Neuronal stem cell (in vitro differentiated cells): ENCODE data around the gene SYK.

Source experiments
- DNase-seq: peaks from one replicate; pipeline ENCODE4 v3.0.0-alpha.2; 2013; ENCODE audit warnings: low spot score
- H2AFZ ChIP-seq: one replicate; pipeline ENCODE4 v1.6.1; 2013; ENCODE audit warnings: mild to moderate bottlenecking, low read length, inconsistent platforms
- H2AK5ac ChIP-seq: 2 replicates; pipeline ENCODE4 v1.6.1; 2013; ENCODE audit warnings: low read depth, mild to moderate bottlenecking, inconsistent platforms, low read length, moderate library complexity, mixed read lengths
- H2BK120ac ChIP-seq: 2 replicates; pipeline ENCODE4 v1.6.1; 2013; ENCODE audit warnings: low read depth, mild to moderate bottlenecking, inconsistent platforms, low read length, moderate library complexity, mixed read lengths
- H2BK12ac ChIP-seq: one replicate; pipeline ENCODE4 v1.6.1; 2013; ENCODE audit warnings: low read length, inconsistent platforms
- H2BK15ac ChIP-seq: 2 replicates; pipeline ENCODE4 v1.6.1; 2013; ENCODE audit warnings: mild to moderate bottlenecking, low read length, inconsistent platforms, mixed read lengths
- H2BK5ac ChIP-seq: one replicate; pipeline ENCODE4 v1.6.1; 2013; ENCODE audit warnings: inconsistent platforms, mild to moderate bottlenecking, low read length, moderate library complexity
- H3K14ac ChIP-seq: one replicate; pipeline ENCODE4 v1.6.1; 2013; ENCODE audit warnings: low read length, inconsistent platforms
- H3K18ac ChIP-seq: 2 replicates; pipeline ENCODE4 v1.6.1; 2013; ENCODE audit warnings: low read length, inconsistent platforms
- H3K23ac ChIP-seq: 2 replicates; pipeline ENCODE4 v1.6.1; 2013; ENCODE audit warnings: low read depth, mild to moderate bottlenecking, mixed read lengths, low read length, inconsistent platforms; ENCODE audit not compliant: poor library complexity
- H3K27ac ChIP-seq: replicated peaks from 3 replicates; pipeline ENCODE4 v1.5.1; 2013; ENCODE audit warnings: low read length, inconsistent platforms
- H3K27me3 ChIP-seq, 3 experiments: 2 replicates each; pipeline ENCODE4 v1.6.1; 2013; ENCODE audit warnings: low read length in 3 of 3, mild to moderate bottlenecking in 2 of 3, inconsistent platforms in 1 of 3, low read depth in 1 of 3, mixed read lengths in 1 of 3, moderate library complexity in 1 of 3; ENCODE audit not compliant: control insufficient read depth in 3 of 3, insufficient read depth in 3 of 3
- H3K36me3 ChIP-seq, 2 donors: replicated peaks in 1 of 2; 2 replicates each; pipeline ENCODE4 v1.6.1; 2013; ENCODE audit warnings: low read length in 2 of 2; ENCODE audit not compliant: control insufficient read depth in 2 of 2, insufficient read depth in 2 of 2
- H3K4ac ChIP-seq: 2 replicates; pipeline ENCODE4 v1.6.1; 2013; ENCODE audit warnings: inconsistent platforms, mild to moderate bottlenecking, low read length, moderate library complexity
- H3K4me1 ChIP-seq, 2 donors: 1 replicate in 1 of 2; 2 replicates in 1 of 2; pipeline ENCODE4 v1.6.1; 2013; ENCODE audit warnings: low read length in 2 of 2, low read depth in 1 of 2; ENCODE audit not compliant: control insufficient read depth in 2 of 2, insufficient read depth in 1 of 2
- H3K4me2 ChIP-seq: one replicate; pipeline ENCODE4 v1.6.1; 2013; ENCODE audit warnings: mild to moderate bottlenecking, low read length, inconsistent platforms; ENCODE audit not compliant: insufficient read depth, poor library complexity, severe bottlenecking
- H3K4me3 ChIP-seq, 2 donors: 2 replicates each; pipeline ENCODE4 v1.5.1; 2013; ENCODE audit warnings: low read length in 2 of 2, mild to moderate bottlenecking in 2 of 2, inconsistent platforms in 1 of 2, moderate library complexity in 1 of 2
- H3K79me1 ChIP-seq: one replicate; pipeline ENCODE4 v1.6.1; 2013; ENCODE audit warnings: low read depth, mild to moderate bottlenecking, inconsistent platforms, low read length, moderate library complexity
- H3K9ac ChIP-seq: one replicate; pipeline ENCODE4 v1.6.1; 2013; ENCODE audit warnings: mild to moderate bottlenecking, low read depth, low read length, inconsistent platforms; ENCODE audit not compliant: poor library complexity
- H3K9me3 ChIP-seq, 2 donors: replicated peaks in 1 of 2; 2 replicates each; pipeline versions ENCODE3 to v1.6.1; 2013; ENCODE audit warnings: low read length in 2 of 2, mild to moderate bottlenecking in 2 of 2, inconsistent platforms in 1 of 2, low read depth in 1 of 2, mixed read lengths in 1 of 2, moderate library complexity in 1 of 2; ENCODE audit not compliant: control insufficient read depth in 2 of 2, insufficient read depth in 1 of 2
- H4K8ac ChIP-seq: one replicate; pipeline ENCODE4 v1.6.1; 2013; ENCODE audit warnings: low read depth, mild to moderate bottlenecking, inconsistent platforms, low read length, moderate library complexity
- H4K91ac ChIP-seq: one replicate; pipeline ENCODE4 v1.6.1; 2013; ENCODE audit warnings: low read length, low read depth, mild to moderate bottlenecking, inconsistent platforms; ENCODE audit not compliant: poor library complexity
- WGBS, 2 donors: extraction: QIAGEN DNeasy Blood & Tissue Kit; methylation state at CpG; one replicate each; pipeline ENCODE4 v1.1.7; 2013; ENCODE audit warnings: missing lambda C conversion rate in 2 of 2, mixed read lengths in 1 of 2; ENCODE audit not compliant: insufficient read length in 2 of 2, insufficient replicate concordance in 1 of 2; ENCODE audit errors: extremely low coverage in 2 of 2; 5-methylcytosine and 5-hydroxymethylcytosine counted together

Gene SYK

GRCh38 chr9:90825586-90825985, 24.0 kb downstream of the SYK start:
- no peaks in the 10 kb centered on the region for H3K79me1 ChIP-seq
- no peak for DNase-seq
- H3K9me3 ChIP-seq: peaks cover 0 to 2% of the 10 kb centered on the region in 2 donors
- no peak overlapping the region for H2BK5ac ChIP-seq
- H3K4me1 ChIP-seq: no peaks in the 10 kb centered on the region
- no peak overlapping the region for H2AK5ac ChIP-seq
- WGBS, 2 donors: no CpG with 5 or more reads among the region's 1 CpG
- H3K4me3 ChIP-seq: no peak overlapping the region
- no peak overlapping the region for H2BK12ac ChIP-seq
- H3K27ac ChIP-seq: no peak overlapping the region
- no peak overlapping the region for H2AFZ ChIP-seq
- H3K18ac ChIP-seq: no peak overlapping the region
- H4K8ac ChIP-seq: no peak overlapping the region
- no peak overlapping the region for H3K23ac ChIP-seq
- no peak overlapping the region for H3K14ac ChIP-seq
- H3K27me3 ChIP-seq: no peaks in the 10 kb centered on the region
- H4K91ac ChIP-seq: no peak overlapping the region
- H3K4me2 ChIP-seq: no peak overlapping the region
- H3K4ac ChIP-seq: no peak overlapping the region
- H2BK120ac ChIP-seq: no peak overlapping the region
- H3K9ac ChIP-seq: no peak overlapping the region
- H3K36me3 ChIP-seq: no peaks in the 10 kb centered on the region
- H2BK15ac ChIP-seq: no peak overlapping the region

DNA sequence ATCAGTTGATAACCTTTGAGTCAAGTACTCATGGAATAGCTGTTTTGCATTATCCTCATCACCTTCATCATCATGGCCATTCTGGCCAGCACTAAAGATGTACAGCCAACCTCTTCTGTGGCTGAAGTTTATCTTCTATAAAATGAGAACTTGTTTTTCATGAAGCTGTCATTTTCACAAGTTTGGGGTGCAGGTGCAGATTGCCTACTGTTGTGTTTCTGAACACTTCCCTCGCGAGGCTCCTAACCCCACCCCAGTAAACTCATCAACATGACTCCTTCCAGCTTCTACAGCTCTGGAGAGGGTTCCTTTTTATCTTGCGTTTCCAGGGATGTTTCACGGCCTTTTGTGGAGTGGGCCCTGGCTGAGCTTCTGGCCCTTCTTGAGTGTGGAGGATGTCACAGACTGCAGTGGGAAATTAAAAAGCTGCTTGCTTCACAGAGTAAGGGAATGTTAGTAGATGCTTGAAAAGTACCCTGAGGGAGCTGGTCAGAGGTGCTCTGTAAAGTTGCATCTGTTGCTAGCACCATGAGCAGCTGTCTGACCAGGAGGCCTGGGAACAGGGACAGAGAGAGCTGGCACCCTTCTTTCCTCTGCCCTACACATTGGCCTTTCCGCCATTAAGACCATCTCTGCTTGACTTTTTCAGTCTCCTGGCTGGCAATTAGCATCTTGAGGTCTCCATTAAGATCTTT, 24.9 kb downstream of the SYK start:
- no CpG with 5 or more reads among the region's 5 CpGs for WGBS, 2 donors

DNA sequence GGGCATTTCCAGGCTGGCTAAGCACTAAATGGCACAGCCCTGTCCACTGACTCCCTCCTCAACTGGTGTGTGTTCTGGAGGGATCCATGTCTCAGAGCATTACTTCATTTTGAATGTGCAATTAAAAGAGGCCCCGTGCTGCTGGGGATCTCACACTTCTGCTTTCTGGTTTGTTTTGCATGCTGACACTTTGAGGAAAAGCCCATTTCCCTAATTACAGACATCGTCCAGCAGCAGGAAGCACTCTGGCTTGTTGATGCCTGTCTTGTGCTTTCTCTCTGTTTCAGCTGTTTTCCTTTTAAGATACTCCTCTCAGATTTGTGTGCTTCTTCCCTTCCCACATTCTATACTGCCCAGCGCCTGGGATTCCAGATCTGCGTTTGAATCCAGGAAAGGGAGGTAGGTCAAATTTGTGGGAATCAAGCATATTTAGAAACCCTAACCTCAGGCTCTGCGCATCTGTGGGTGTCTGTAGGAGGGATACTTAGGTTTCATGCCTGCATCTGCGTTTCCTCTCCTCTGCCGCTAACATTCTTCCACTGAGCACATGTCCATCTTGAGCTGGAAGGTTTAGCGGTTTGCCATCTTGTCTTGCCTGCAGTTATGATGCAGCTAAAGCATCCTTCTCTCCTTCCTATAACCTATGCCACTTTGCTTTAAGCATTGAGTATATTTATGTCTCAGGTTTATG, 25.7 kb downstream of the SYK start:
- H2AFZ ChIP-seq: no peak overlapping the region
- no peaks in the 10 kb centered on the region for H3K27me3 ChIP-seq
- no peak overlapping the region for H3K9ac ChIP-seq
- H3K23ac ChIP-seq: no peak overlapping the region
- no peak overlapping the region for H3K4me2 ChIP-seq
- no peak overlapping the region for H4K8ac ChIP-seq
- H2BK15ac ChIP-seq: no peak overlapping the region
- H3K14ac ChIP-seq: no peak overlapping the region
- no peak overlapping the region for H2BK120ac ChIP-seq
- H3K4ac ChIP-seq: no peak overlapping the region
- no peak overlapping the region for H2BK12ac ChIP-seq
- H3K4me3 ChIP-seq: no peak overlapping the region
- no peak overlapping the region for H3K27ac ChIP-seq
- peaks cover 0 to 2% of the 10 kb centered on the region in 2 donors for H3K4me1 ChIP-seq
- no peak overlapping the region for H2AK5ac ChIP-seq
- no peak overlapping the region for H2BK5ac ChIP-seq
- H3K18ac ChIP-seq: no peak overlapping the region
- no peak for DNase-seq
- no peak overlapping the region for H4K91ac ChIP-seq
- H3K79me1 ChIP-seq: no peaks in the 10 kb centered on the region
- no peaks in the 10 kb centered on the region for H3K36me3 ChIP-seq
- H3K9me3 ChIP-seq: peaks cover 0 to 2% of the 10 kb centered on the region in 2 donors
- no CpG with 5 or more reads among the region's 8 CpGs for WGBS, 2 donors

More for the DNA sequence above, 24.9 kb downstream of the SYK start:
- no peak overlapping the region for H2AK5ac ChIP-seq
- H3K4me1 ChIP-seq: peaks cover 0 to 2% of the 10 kb centered on the region in 2 donors
- DNase-seq: no peak
- no peak overlapping the region for H2BK120ac ChIP-seq
- H2BK12ac ChIP-seq: no peak overlapping the region
- H3K18ac ChIP-seq: no peak overlapping the region
- H2BK5ac ChIP-seq: no peak overlapping the region
- no peak overlapping the region for H3K14ac ChIP-seq
- H2BK15ac ChIP-seq: no peak overlapping the region
- H4K91ac ChIP-seq: no peak overlapping the region
- no peak overlapping the region for H3K9ac ChIP-seq
- no peak overlapping the region for H2AFZ ChIP-seq
- H4K8ac ChIP-seq: no peak overlapping the region
- H3K79me1 ChIP-seq: no peaks in the 10 kb centered on the region
- no peak overlapping the region for H3K4ac ChIP-seq
- peaks cover 0 to 2% of the 10 kb centered on the region in 2 donors for H3K9me3 ChIP-seq
- no peaks in the 10 kb centered on the region for H3K27me3 ChIP-seq
- no peaks in the 10 kb centered on the region for H3K36me3 ChIP-seq
- H3K23ac ChIP-seq: no peak overlapping the region
- H3K27ac ChIP-seq: no peak overlapping the region
- no peak overlapping the region for H3K4me2 ChIP-seq
- no peak overlapping the region for H3K4me3 ChIP-seq

GRCh38 chr9:90830051-90830450, 28.4 kb downstream of the SYK start:
- Histone ChIP-seq H2BK12ac (no peak overlapping the region), H3K4me1 (peaks cover 0 to 2% of the 10 kb centered on the region in 2 donors), H4K91ac (no peak overlapping the region), H3K14ac (no peak overlapping the region), H2BK5ac (peak overlapping the region; percentile 15), H2BK15ac (no peak overlapping the region), H4K8ac (no peak overlapping the region), H3K4me2 (no peak overlapping the region), H3K27ac (no peak overlapping the region), H2AFZ (no peak overlapping the region), H3K79me1 (no peaks in the 10 kb centered on the region), H3K9me3 (peaks cover 0 to 3% of the 10 kb centered on the region in 2 donors), H3K4me3 (no peak overlapping the region), H3K9ac (peak overlapping the region; percentile 24), H3K23ac (no peak overlapping the region), H3K18ac (peak overlapping the region; percentile 80), H3K27me3 (no peaks in the 10 kb centered on the region), H2BK120ac (peak overlapping the region; percentile 18), H2AK5ac (no peak overlapping the region), H3K36me3 (no peaks in the 10 kb centered on the region), H3K4ac (no peak overlapping the region)
- no CpG with 5 or more reads among the region's 5 CpGs for WGBS, 2 donors
- no peak for DNase-seq
